IMR-90 (cell line): ENCODE measurements around the gene PPM1J. TPM values are rescaled to one million over a fixed set of nuclear protein-coding genes. Genes with fewer than 3 reads are reported as not detected.

Experiments used
- ATAC-seq: fragments of 200-7000 bp; cut with Tn5 transposase; 2 replicates; pipeline ENCODE4 v1.9.1; 2020; ENCODE audit warnings: low read depth, mild to moderate bottlenecking, moderate library complexity
- BruUV-seq: library from RNA; stranded (reverse); fragments of 400-500 nt; replicated peaks from 2 replicates; lab custom pipeline; 2021; lab: Mats Ljungman, UMichigan
- CTCF ChIA-PET: fragments of 300-600 bp; formaldehyde crosslinking; extraction: SDS; loops from one replicate; lab custom pipeline; 2021; ENCODE audit warnings: antibody characterized with exemption; lab: Yijun Ruan, JAX
- POLR2A ChIA-PET: fragments of 300-600 bp; sonication (Branson Sonifier 250); formaldehyde crosslinking; loops from one replicate; lab custom pipeline; 2022; ENCODE audit warnings: antibody characterized with exemption; ENCODE audit not compliant: unreplicated experiment; lab: Charles Lee
- DNase-seq: peaks from one replicate; pipeline ENCODE4 v3.0.0; 2013
- H2AFZ ChIP-seq: replicated peaks from 2 replicates; pipeline ENCODE3; 2013; ENCODE audit warnings: low read length, mild to moderate bottlenecking; ENCODE audit not compliant: poor library complexity
- H2AK5ac ChIP-seq: 2 replicates; pipeline ENCODE4 v1.6.1; 2013; ENCODE audit warnings: low read depth, low read length, inconsistent platforms
- H2AK9ac ChIP-seq: replicated peaks from 2 replicates; pipeline ENCODE3; 2013; ENCODE audit warnings: mild to moderate bottlenecking, low read depth, low read length, moderate library complexity; ENCODE audit not compliant: poor library complexity
- H2BK120ac ChIP-seq: 2 replicates; pipeline ENCODE4 v1.6.1; 2013; ENCODE audit warnings: low read depth, low read length, inconsistent platforms
- H2BK15ac ChIP-seq: 3 replicates; pipeline ENCODE4 v1.6.1; 2013; ENCODE audit warnings: low read depth, low read length, inconsistent platforms
- H2BK20ac ChIP-seq: 2 replicates; pipeline ENCODE4 v1.6.1; 2013; ENCODE audit warnings: low read depth, mild to moderate bottlenecking, inconsistent platforms, low read length, moderate library complexity
- H2BK5ac ChIP-seq: 2 replicates; pipeline ENCODE4 v1.6.1; 2013; ENCODE audit warnings: mild to moderate bottlenecking, low read depth, low read length, inconsistent platforms; ENCODE audit not compliant: poor library complexity, severe bottlenecking
- H3K14ac ChIP-seq: replicated peaks from 2 replicates; pipeline ENCODE4 v1.6.1; 2013; ENCODE audit warnings: low read depth, low read length, inconsistent platforms
- H3K18ac ChIP-seq: 2 replicates; pipeline ENCODE4 v1.6.1; 2013; ENCODE audit warnings: low read depth, low read length, control low read depth
- H3K23ac ChIP-seq: 2 replicates; pipeline ENCODE4 v1.6.1; 2013; ENCODE audit warnings: low read depth, low read length, inconsistent platforms
- H3K27ac ChIP-seq: 2 replicates; pipeline ENCODE4 v1.5.1; 2013; ENCODE audit warnings: mild to moderate bottlenecking, control low read depth, low read length; ENCODE audit not compliant: insufficient read depth
- H3K27me3 ChIP-seq: 2 replicates; pipeline ENCODE4 v1.6.1; 2013; ENCODE audit warnings: low read length; ENCODE audit not compliant: control insufficient read depth, insufficient read depth
- H3K36me3 ChIP-seq: 2 replicates; pipeline ENCODE4 v1.6.1; 2013; ENCODE audit warnings: low read length, mixed read lengths; ENCODE audit not compliant: control insufficient read depth, insufficient read depth
- H3K4ac ChIP-seq: 2 replicates; pipeline ENCODE4 v1.6.1; 2013; ENCODE audit warnings: low read depth, low read length, inconsistent platforms
- H3K4me1 ChIP-seq: 2 replicates; pipeline ENCODE4 v1.6.1; 2013; ENCODE audit warnings: low read length, mixed read lengths; ENCODE audit not compliant: control insufficient read depth, insufficient read depth
- H3K4me2 ChIP-seq: 2 replicates; pipeline ENCODE4 v1.6.1; 2013; ENCODE audit warnings: low read depth, mild to moderate bottlenecking, control low read depth, low read length, moderate library complexity
- H3K4me3 ChIP-seq: 2 replicates; pipeline ENCODE4 v1.5.1; 2013; ENCODE audit warnings: low read depth, mild to moderate bottlenecking, control low read depth, low read length, moderate library complexity; ENCODE audit not compliant: insufficient read depth
- H3K56ac ChIP-seq: 2 replicates; pipeline ENCODE4 v1.6.1; 2013; ENCODE audit warnings: low read length, inconsistent platforms; ENCODE audit not compliant: insufficient read depth; ENCODE audit errors: extremely low read depth
- H3K79me1 ChIP-seq, 2 experiments: 2 replicates each; pipeline ENCODE4 v1.6.1; 2013; ENCODE audit warnings: low read length in 2 of 2, inconsistent platforms in 1 of 2, low read depth in 1 of 2
- H3K9ac ChIP-seq: 2 replicates; pipeline ENCODE4 v1.6.1; 2013; ENCODE audit warnings: low read depth, low read length, control low read depth
- H3K9me1 ChIP-seq: 2 replicates; pipeline ENCODE4 v1.6.1; 2013; ENCODE audit warnings: low read length, inconsistent platforms; ENCODE audit not compliant: insufficient read depth
- H3K9me3 ChIP-seq: 2 replicates; pipeline ENCODE4 v1.6.1; 2013; ENCODE audit warnings: low read length; ENCODE audit not compliant: control insufficient read depth, insufficient read depth
- H4K20me1 ChIP-seq: 2 replicates; pipeline ENCODE4 v1.6.1; 2013; ENCODE audit warnings: low read length, inconsistent platforms; ENCODE audit not compliant: insufficient read depth
- H4K5ac ChIP-seq: 2 replicates; pipeline ENCODE4 v1.6.1; 2013; ENCODE audit warnings: mild to moderate bottlenecking, low read depth, low read length, control low read depth
- H4K8ac ChIP-seq, 2 experiments: 2 replicates each; pipeline ENCODE4 v1.6.1; 2013; ENCODE audit warnings: low read depth in 2 of 2, low read length in 2 of 2, control low read depth in 1 of 2, inconsistent platforms in 1 of 2
- H4K91ac ChIP-seq: 2 replicates; pipeline ENCODE4 v1.6.1; 2013; ENCODE audit warnings: low read depth, low read length, inconsistent platforms; ENCODE audit not compliant: insufficient read depth
- CEBPB ChIP-seq: IDR thresholded peaks from 2 replicates; pipeline ENCODE4 v1.6.1; 2012; ENCODE audit warnings: low read depth, low read length, improper control_type of control experiment
- ELK1 ChIP-seq: fragments of 150-350 bp; IDR thresholded peaks from 2 replicates; pipeline ENCODE4 v1.6.1; 2016; ENCODE audit warnings: low read depth, mild to moderate bottlenecking, low read length, moderate library complexity, borderline replicate concordance
- MAZ ChIP-seq: IDR thresholded peaks from 2 replicates; pipeline ENCODE4 v1.6.1; 2012; ENCODE audit warnings: low read depth, mild to moderate bottlenecking, low read length, improper control_type of control experiment, moderate library complexity, borderline replicate concordance
- NFE2L2 ChIP-seq: fragments of 150-350 bp; IDR thresholded peaks from 2 replicates; pipeline ENCODE4 v1.6.1; 2016; ENCODE audit warnings: low read depth, mild to moderate bottlenecking, low read length
- POLR2A ChIP-seq: IDR thresholded peaks from 2 replicates; pipeline ENCODE4 v1.6.1; 2012; ENCODE audit warnings: mild to moderate bottlenecking, low read depth, low read length
- RCOR1 ChIP-seq: IDR thresholded peaks from 2 replicates; pipeline ENCODE4 v1.6.1; 2012; ENCODE audit warnings: mild to moderate bottlenecking, low read length, improper control_type of control experiment; ENCODE audit not compliant: insufficient replicate concordance
- USF2 ChIP-seq: fragments of 150-350 bp; IDR thresholded peaks from 2 replicates; pipeline ENCODE4 v1.6.1; 2017; ENCODE audit warnings: mild to moderate bottlenecking, antibody characterized with exemption, low read length, low read depth
- WGBS, 2 experiments: methylation state at CpG; one replicate each; pipeline versions ENCODE4 v1.1.5 to v1.1.7; 2013; ENCODE audit warnings: missing lambda C conversion rate in 2 of 2; ENCODE audit not compliant: insufficient read length in 1 of 2; ENCODE audit errors: extremely low coverage in 2 of 2; 5-methylcytosine and 5-hydroxymethylcytosine counted together
- dilution Hi-C: fragments of 300-500 bp; cut with HindIII; formaldehyde crosslinking; loops from one replicate; pipeline ENCODE4 v1.14.3; 2018; ENCODE audit warnings: low sequenced_read_pairs; ENCODE audit not compliant: unreplicated experiment
- in situ Hi-C: fragments of 300-500 bp; cut with MboI; formaldehyde crosslinking; loops from 3 replicates; pipeline ENCODE4 v1.14.3; 2019; ENCODE audit warnings: low sequenced_read_pairs, inconsistent platforms, mixed read lengths
- intact Hi-C: fragments of 100-400 bp; cut with micrococcal nuclease; formaldehyde crosslinking; loops from 2 replicates; pipeline ENCODE4 v1.10.0; 2022
- polyA plus RNA-seq, 3 experiments: library from polyadenylated mRNA; depleted of rRNA; stranded (reverse); fragments of >200 nt; gene quantifications; 2 replicates each; pipeline ENCODE4 v1.2.3, GENCODE V29; 2012; ENCODE audit warnings: low replicate concordance in 1 of 3
- total RNA-seq: library from RNA; depleted of rRNA; stranded (reverse); fragments of >200 nt; gene quantifications from 2 replicates; pipeline ENCODE4 v1.2.3, GENCODE V29; 2012

PPM1J gene
- total and polyA plus RNA-seq, 2 of the 4 experiments (the other 2 are of a cell fraction), result 1.8 to 2.4 TPM

DNA sequence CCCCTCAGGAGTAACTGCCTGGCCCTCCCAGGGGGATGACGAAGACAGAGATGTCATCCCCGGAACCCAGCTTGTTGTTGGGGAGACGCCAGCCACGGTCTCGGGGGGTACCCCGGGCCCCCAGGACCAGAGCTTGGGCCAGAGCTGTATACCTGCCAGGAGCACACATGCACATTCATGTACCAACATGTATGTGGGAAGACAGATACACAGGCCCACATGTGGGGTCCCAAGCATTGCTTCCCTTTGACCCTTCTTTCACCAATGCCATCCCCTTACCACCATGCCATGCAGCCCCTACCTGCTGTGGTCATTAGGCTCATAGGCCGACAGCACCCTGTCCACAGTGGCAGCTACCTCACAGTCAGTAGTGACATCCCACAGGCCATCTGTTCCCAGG is 5.0 kb downstream of the PPM1J start:
- no peaks in the 10 kb centered on the region for H3K36me3 ChIP-seq
- no peak overlapping the region; the same call in 1 of the 2 replicates for H3K4ac ChIP-seq
- ChIA-PET POLR2A (no interaction called here), CTCF (no interaction called here)
- in situ Hi-C loops, result loop anchor here (10.0 to 25.0 kb wide), 2 partner anchors 245 to 977 kb away; partner anchors contain the start of gene SLC16A1
- no peak overlapping the region for H4K5ac ChIP-seq
- no peak overlapping the region for H3K9ac ChIP-seq
- TF ChIP-seq RCOR1 (no peak), NFE2L2 (no peak), USF2 (no peak), ELK1 (no peak), POLR2A (no peak), CEBPB (no peak), MAZ (no peak)
- H2BK120ac ChIP-seq, result no peak overlapping the region
- H3K4me1 ChIP-seq, result peaks cover 7% of the 10 kb centered on the region
- H2BK20ac ChIP-seq, result no peak overlapping the region
- ATAC-seq (no peak), DNase-seq (no peak)
- H4K8ac ChIP-seq, result no peak overlapping the region
- H3K18ac ChIP-seq, result no peak overlapping the region
- H2BK5ac ChIP-seq, result no peak overlapping the region
- intact Hi-C loops, result loop anchor here (10.0 kb wide), 1 partner anchor 245 kb away; the partner anchor contains the start of gene SLC16A1
- H3K79me1 ChIP-seq, result peaks cover 4 to 14% of the 10 kb centered on the region in 2 experiments; a peak in 3 of 4 replicates
- H3K27me3 ChIP-seq, result peaks cover 4% of the 10 kb centered on the region; the same call in 1 of the 2 replicates
- no peak overlapping the region; the same call in 1 of the 2 replicates for H2AK5ac ChIP-seq
- peaks cover 10% of the 10 kb centered on the region for H4K20me1 ChIP-seq
- dilution Hi-C loops, result no loop called here
- WGBS, 2 experiments, result 92% methylated on average over 5 of the region's 7 CpGs; no CpG with 5 or more reads in 1 of the 2 experiments
- H3K14ac ChIP-seq, result no peak overlapping the region
- BruUV-seq, result no TSS peak
- H2AFZ ChIP-seq, result no peak overlapping the region
- H3K27ac ChIP-seq, result no peak overlapping the region
- H4K91ac ChIP-seq, result no peak overlapping the region
- H2BK15ac ChIP-seq, result no peak overlapping the region
- no peak overlapping the region for H3K4me2 ChIP-seq
- H3K23ac ChIP-seq, result no peak overlapping the region
- no peaks in the 10 kb centered on the region for H3K9me3 ChIP-seq
- H3K9me1 ChIP-seq, result 0 out of 2 replicates have a peak, but pooled peaks cover 3% of the 10 kb centered on the region
- H3K56ac ChIP-seq, result no peak overlapping the region
- no peak overlapping the region for H3K4me3 ChIP-seq
- no peak overlapping the region for H2AK9ac ChIP-seq
